AG04449 (cell line): ENCODE results near the gene MRPL27.

Experiments
- CTCF ChIA-PET: fragments of 350-600 bp; formaldehyde crosslinking; extraction: SDS; loops from one replicate; lab custom pipeline; 2021; ENCODE audit warnings: antibody characterized with exemption; lab: Yijun Ruan, JAX
- POLR2A ChIA-PET: fragments of 400-600, 350-600 bp; formaldehyde crosslinking; extraction: SDS; loops from one replicate; lab custom pipeline; 2020; ENCODE audit warnings: antibody characterized with exemption, inconsistent platforms; lab: Yijun Ruan, JAX
- DNase-seq: peaks from one replicate; pipeline ENCODE4 v3.0.0-alpha.2; 2010; ENCODE audit warnings: low read depth, low spot score
- H3K4me3 ChIP-seq: 2 replicates; pipeline ENCODE4 v1.5.1; 2011; ENCODE audit warnings: low read depth, mild to moderate bottlenecking, control low read depth, low read length
- TF ChIP-seq, protein P1 (sequence below): IDR thresholded peaks from one replicate; pipeline ENCODE4 v1.5.1; 2011; ENCODE audit warnings: mild to moderate bottlenecking, moderate library complexity, low read length, control low read depth, inconsistent platforms; ENCODE audit not compliant: insufficient read depth; ENCODE audit errors: missing control alignments

MRPL27 gene

DNA sequence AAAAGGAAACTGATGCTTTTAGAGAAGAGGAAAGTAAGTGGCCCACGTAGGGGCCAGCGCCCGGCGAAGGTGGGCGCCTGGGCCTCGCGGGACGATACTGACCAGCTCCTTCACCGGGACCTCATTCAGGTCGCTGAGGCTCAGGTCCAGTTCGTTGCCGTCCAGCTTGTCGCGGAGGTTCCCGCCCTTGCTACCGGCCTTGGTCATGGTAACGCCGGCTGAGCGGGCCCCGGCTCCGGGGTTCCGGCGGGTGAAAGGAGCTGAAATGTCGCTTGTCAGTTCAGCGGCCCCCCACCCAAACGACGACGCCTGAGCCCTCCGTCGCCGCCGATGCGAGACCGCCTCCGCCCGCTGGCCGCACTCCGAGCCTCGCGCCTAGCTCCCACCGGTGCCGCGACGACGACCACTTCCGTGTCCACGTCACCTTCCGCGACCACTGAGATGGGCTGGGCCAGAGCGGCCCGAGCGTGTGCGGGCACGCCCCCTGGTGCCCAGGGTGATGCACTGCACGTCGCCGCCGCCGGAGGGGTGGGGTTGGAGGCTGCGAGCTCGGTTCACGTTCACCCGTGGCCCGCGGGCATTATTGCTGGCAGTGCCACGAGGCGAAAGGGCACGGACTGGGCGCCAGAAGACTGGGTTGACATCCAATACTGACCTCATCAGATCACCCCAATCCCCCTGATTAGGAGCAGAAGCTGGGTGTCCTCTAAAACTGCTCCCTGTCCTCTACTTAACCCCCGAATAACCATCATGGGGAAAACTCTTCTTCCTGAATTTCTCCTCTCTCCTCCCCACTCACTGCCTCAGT is 24.3 kb upstream of the MRPL27 start, which contains the start of gene LRRC59:
Gene LRRC59, minus strand, starts transcription at position 413 of the 808 bp plus-strand sequence. Its CDS starts 206 bp downstream, at position 207.
- CTCF ChIA-PET, result interaction anchor here (0.8 to 6.9 kb wide), 30 partner anchors 13 to 298 kb away, joined by 3 to 139 read pairs (median 6); partner anchors contain the start of genes ACSF2, CACNA1G, CHAD and EME1
- H3K4me3 ChIP-seq, result peak within 1 kb of the TSS; percentile 94
- POLR2A ChIA-PET, result interaction anchor here (0.6 to 1.7 kb wide), 5 partner anchors 9 to 845 kb away, joined by 3 to 9 read pairs (median 5); no protein-coding TSS in a partner anchor
- DNase-seq, result no peak
- TF ChIP-seq, protein P1, sequence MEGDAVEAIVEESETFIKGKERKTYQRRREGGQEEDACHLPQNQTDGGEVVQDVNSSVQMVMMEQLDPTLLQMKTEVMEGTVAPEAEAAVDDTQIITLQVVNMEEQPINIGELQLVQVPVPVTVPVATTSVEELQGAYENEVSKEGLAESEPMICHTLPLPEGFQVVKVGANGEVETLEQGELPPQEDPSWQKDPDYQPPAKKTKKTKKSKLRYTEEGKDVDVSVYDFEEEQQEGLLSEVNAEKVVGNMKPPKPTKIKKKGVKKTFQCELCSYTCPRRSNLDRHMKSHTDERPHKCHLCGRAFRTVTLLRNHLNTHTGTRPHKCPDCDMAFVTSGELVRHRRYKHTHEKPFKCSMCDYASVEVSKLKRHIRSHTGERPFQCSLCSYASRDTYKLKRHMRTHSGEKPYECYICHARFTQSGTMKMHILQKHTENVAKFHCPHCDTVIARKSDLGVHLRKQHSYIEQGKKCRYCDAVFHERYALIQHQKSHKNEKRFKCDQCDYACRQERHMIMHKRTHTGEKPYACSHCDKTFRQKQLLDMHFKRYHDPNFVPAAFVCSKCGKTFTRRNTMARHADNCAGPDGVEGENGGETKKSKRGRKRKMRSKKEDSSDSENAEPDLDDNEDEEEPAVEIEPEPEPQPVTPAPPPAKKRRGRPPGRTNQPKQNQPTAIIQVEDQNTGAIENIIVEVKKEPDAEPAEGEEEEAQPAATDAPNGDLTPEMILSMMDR, result peak; percentile 100

DNA sequence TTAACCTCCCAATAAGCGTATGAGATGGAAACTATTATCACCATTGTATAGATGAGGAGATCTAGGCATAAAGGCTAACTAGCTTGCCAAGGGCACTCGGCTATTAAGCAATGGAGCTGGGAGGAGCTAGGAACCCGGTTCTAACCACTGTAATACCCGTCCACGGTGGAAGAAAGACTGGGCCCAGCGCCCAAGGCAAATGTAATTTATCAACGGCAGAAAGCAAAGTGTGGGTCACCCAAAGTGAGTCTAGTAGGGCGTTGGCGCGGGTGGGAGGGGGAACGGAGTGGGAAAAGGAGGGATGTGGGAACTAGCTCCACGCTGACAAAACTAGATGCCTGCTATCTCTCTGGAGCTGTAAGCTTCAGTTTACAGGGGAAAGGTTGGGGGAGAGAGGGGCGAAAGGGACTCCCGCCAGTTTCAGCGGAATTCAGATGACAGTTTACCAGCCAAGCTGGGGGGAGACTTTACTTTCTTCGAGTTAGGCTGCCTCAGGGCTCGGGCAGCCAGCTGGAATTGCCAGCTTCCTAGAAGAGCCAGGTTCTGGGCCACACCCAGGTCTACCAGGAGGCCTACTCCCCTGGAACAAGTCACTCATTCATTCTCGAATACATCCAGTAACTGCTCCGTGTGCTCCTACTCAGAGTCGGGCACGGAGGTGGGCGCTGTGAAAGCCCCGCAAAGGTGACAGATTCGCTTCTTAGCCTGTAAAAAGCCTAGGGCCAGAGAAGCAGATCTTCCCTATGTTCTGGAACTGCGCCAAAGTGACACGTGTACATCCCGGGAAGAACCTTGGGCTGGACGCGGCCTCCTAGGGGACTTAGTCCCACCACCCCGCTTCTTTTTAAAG is 23.5 kb upstream of the MRPL27 start:
- H3K4me3 ChIP-seq, result peak overlapping the region; percentile 94
- DNase-seq, result no peak
- ChIA-PET CTCF (interaction anchor here (0.8 to 6.9 kb wide), 27 partner anchors 12 to 302 kb away, joined by 3 to 139 read pairs (median 8); partner anchors contain the start of genes ACSF2, CACNA1G, CHAD and EME1), POLR2A (interaction anchor here (0.6 to 1.7 kb wide), 7 partner anchors 8 to 844 kb away, joined by 3 to 9 read pairs (median 3); no protein-coding TSS in a partner anchor)
- TF ChIP-seq, protein P1, result no peak

DNA sequence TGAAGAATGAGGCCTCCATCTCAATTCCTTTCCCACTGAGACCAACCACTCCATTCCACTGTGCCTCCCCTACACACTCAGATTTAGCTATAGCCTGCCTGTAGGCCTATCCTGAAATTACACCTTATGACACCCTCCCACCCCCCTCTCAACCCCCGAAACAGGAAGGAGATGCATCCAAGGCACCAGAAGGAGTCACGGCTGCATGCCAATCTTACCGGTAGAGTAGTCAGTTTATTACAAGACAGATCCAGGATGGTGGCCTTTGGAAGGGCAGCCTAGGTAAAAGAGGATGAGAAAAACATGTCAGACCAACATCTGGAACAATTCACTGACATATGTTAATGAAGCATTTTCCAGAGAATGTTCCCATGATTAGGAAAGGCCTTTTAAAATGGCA is 21.7 kb upstream of the MRPL27 start:
- CTCF ChIA-PET, result interaction anchor here (1.8 to 6.9 kb wide), 5 partner anchors 10 to 83 kb away, joined by 7 to 139 read pairs (median 51); partner anchors contain the start of gene RSAD1
- POLR2A ChIA-PET, result no interaction called here
- TF ChIP-seq, protein P1, result no peak
- no peak for DNase-seq
- H3K4me3 ChIP-seq, result peak overlapping the region; percentile 19; the same call in 1 of the 2 replicates

DNA sequence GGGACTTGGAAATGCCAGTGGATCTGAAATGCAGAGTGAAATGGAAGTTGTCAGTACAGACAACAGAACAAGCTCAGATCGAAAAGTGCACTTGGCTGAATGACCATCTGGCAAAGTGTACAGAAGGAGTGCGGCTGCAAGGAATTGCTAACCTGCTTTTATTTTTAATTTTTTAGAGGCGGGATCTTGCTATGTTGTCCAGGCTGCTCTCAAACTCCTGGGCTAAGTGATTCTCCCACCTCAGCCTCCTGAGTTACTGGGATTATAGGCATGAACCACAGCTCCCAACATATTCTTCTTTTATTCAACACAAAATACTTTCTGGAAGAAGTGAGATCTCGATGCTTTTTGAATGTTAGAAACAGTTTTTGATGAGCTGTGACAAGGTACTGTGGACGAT is 20.7 kb upstream of the MRPL27 start:
- no peak for DNase-seq
- ChIA-PET CTCF (interaction anchor here (1.4 to 6.9 kb wide), 4 partner anchors 12 to 84 kb away, joined by 4 to 38 read pairs (median 6); partner anchors contain the start of genes EME1, MRPL27 and RSAD1), POLR2A (no interaction called here)
- TF ChIP-seq, protein P1, result no peak
- no peak overlapping the region for H3K4me3 ChIP-seq

DNA sequence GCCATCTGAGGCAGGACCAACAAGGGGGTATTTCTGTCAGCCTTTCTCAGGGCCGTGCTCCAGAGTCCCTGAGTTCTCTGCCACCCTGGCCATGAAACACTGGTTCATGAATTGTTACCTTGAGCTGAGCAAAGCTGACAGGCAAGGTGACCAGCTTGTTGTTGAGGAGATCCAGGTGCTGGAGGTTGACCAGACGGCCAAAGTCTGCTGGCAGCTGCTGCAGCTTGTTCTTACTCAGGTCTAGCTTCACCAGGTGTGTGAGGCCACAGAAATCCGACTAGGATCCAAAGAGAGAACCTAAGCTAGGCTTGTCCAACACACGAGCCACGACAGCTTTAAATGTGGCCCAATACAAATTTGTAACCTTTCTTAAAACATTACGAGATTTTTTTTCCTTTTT is 19.6 kb upstream of the MRPL27 start:
- CTCF ChIA-PET, result interaction anchor here (1.4 to 1.6 kb wide), 2 partner anchors 10 to 19 kb away, joined by 4 to 6 read pairs; partner anchors contain the start of genes EME1 and MRPL27
- TF ChIP-seq, protein P1, result no peak
- no peak overlapping the region for H3K4me3 ChIP-seq
- DNase-seq, result no peak
- POLR2A ChIA-PET, result no interaction called here
